NCI-H446 (cell line): Measurements from ENCODE around the gene VSTM5.
"Not testable (repeated sequence)": the region's sequence is repeated elsewhere in the genome, so short reads cannot be mapped to it uniquely, and the experiment has no call there.

Experiments used
- DNase-seq, 2 experiments: peaks; one replicate each; lab custom pipeline; 2025; lab: John Stamatoyannopoulos, UW

VSTM5 gene

DNA sequence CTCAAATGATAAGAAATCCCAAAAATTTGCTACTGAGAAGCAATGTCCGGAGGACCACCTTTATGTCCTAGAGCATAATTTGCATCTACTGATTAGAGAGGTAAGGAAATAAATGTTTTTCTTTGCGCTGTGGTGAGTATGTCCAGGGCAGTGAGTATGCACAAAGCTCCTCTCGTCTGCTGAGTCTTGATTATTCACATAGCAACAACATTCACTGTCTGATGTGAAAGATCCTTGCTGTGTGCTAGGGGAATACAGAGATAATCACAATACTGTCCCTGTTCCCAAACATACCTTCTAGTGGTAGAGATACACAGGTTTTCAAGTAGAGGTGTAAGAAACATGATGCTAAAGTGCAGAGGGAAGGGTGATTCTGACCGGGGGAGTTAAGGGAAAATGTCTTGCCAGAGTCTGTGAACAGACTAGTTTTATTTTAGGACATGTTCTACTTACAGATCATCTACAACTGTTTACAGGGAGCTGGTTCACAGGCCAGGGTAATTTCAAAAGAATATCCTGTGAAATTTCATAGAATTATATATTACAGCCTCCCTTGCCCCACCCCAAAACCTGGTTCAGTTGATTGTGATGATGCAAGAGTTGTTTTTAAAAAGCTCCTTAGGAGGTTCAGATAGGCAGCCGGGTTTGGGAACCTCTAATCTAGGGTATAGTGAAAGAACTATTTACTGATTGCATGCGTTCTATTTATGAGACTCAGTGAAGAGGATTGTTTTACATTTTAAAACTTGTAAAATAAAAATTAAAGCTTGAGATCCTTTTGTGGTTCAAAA lies 53.8 kb downstream of the VSTM5 start:
- no peak for DNase-seq

DNA sequence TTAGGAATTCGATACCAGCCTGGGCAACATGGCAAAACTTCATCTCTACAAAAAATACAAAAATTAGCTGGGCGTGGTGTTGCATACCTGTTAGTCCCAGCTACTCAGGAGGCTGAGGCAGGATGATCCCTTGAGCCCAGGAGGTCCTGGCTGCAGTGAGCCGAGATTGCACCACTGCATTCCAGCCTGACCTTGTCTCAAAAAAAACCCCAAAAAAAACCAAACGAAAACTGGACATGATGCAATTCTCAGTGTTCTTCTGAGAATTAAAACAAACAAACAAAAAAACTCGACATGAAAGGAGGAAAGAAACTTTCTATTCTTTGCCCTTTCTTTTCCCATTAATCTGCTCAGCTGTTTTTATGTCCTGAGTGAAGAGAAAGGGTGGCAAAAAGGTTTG lies 58.9 kb downstream of the VSTM5 start:
- no peak for DNase-seq

DNA sequence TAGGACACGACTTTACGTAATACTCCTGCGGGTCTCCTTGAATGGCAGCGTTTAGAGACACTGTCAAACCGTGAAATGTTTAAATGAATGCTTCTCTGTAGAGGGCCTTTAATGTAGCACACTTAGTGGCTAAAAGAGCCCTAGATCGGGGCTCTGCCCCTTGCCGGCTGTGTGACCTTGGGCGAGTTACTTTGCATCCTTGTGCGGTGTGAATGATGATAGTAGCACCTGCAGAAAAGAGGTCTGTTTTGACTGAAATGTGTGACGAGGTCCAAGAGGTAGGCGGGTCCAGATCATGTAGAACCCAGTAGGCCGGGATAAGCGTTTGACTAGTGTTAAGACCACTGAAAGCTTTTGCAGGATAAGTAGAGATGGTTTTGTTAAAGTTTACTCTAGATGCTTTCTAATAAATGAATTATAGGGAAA lies 65.5 kb downstream of the VSTM5 start:
- no peak for DNase-seq

DNA sequence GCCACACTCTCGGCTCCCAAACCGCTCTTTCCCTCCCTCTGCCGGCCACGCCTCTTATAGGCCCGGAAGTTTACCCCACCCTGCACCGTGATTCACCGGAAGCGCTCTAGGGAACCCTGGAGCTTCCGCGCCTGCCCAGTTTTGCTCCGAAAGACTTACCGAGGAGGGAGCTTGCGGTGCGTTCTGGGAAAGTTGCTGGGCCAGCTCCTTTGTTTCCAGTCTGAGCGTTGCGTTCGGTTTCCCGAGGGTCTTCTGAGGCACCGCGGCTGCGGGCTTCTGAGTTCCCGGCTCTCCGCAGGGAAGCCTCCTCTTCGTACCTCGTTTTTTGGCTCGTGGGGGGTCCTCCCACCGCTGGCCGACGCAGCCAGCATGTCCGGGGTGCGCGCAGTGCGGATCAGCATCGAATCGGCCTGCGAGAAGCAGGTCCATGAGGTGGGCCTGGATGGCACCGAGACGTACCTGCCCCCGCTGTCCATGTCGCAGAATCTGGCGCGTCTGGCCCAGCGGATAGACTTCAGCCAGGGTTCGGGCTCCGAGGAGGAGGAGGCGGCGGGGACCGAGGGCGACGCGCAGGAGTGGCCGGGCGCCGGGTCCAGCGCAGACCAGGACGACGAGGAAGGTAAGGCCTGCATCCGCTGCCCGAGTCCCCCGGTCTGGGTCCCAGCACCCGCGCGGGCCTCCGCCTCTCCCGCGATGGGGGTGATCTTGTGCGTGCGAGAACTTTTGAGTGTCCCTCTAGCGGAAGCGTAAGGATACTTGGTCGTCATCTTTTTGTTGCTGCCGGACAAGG lies 66.1 kb downstream of the VSTM5 start, which contains the start of gene MED17:
TSS of gene MED17 (plus strand) at position 138 of the 790 bp plus-strand sequence. CDS start at position 370, 232 bp downstream.
- DNase-seq: peak; percentile 88 to 95

DNA sequence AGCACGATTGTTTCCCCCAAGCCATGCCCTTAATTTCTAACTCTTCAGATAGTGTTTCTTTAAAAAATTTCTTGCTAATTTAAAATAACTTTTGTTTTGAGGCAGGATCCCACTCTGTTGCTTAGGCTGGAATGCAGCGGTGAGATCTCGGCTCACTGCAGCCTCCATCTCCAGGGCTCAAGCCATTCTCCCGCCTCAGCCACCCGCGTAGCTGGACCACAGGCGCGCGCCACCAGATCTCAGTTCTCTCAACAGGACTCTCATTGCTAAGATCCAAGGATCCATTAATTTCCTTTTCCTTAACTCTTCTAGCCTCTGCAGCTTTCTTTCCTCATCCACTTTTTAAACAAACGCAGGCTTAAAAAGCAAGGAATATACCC lies 66.7 kb downstream of the VSTM5 start:
- no peak for DNase-seq

DNA sequence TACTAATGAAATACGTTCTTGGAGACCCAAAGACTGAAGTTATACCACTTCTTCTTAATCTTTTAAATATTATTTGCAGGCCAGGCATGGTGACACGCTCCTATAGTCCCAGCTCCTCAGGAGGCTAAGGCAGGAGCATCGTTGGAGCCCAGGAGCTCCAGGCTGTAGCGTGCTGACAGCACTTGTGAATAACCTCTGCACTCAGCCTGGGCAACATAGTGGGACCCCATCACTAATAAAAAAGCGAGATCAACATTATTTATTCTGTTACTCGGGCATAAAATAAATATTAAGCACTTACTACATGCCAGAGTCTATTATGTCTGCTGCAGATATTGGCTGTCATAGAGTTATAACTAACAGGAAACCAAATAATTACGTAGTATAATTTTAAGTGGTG lies 67.1 kb downstream of the VSTM5 start:
- no peak for DNase-seq

DNA sequence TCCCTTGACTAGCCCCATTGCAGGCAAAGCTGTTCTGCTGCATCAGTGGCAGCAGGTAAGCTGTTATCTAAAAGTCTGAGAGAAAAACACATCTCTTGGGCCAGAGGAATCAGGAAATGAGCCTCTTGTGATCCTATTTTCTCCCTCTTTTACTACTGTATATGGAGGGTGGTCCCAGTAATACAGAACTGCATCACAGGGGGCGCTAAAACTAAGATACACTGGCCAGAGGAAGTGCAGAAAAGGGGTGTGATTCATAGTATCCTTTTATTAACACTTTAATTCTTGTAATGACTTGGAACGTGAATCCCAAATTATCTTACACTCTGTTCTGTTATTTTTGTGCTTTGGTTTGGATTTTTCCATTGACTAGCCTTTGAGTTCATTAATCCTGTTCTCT lies 75.1 kb downstream of the VSTM5 start:
- no peak for DNase-seq

DNA sequence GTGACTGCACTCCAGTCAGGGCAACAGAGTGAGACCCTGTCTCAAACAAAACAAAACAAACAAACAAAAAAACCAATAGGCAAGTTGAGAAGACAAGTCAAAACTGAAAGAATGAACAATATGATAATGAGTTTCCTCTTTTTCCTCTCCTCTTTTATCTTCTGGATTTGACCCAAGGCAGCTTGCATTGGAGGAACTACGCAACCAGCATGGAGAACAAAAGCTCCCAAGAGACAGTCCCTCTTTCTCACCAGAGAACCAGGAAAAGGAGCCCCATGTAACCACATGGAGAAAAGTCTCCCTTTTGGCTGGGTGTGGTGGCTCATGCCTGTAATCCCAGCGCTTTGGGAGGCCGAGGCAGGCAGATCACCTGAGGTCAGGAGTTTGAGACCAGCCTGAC lies 75.9 kb downstream of the VSTM5 start:
- not testable (repeated sequence) for DNase-seq

DNA sequence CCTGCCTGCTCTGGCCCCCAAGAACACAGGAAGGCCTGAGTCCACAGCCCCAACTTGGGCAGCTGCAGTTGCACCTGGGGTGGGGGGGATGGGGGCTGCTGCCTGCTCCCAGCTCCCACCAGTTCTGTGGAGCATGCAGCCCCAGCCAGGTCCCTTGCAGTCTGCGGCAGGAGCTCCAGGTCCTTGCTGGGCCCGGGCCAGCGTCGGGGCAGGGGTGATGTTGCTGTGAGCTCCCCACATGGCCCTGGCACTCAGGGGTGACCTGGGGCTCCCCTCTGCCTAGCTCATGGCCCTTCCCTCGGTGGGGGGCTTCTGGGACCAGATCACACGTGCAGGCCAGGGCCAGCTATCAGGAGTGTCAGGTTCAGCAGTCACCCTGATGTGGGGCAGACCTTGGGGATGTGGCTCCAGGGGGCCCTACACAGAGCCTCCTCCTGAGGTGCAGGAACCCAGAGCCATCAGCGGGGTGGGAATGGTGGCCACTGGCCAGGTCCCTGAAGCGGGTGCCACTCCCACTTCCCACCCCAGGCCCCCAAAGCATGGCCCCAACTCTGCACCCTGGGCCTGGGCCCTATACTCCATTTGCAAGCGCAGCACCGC lies 76.7 kb downstream of the VSTM5 start:
- no peak for DNase-seq

DNA sequence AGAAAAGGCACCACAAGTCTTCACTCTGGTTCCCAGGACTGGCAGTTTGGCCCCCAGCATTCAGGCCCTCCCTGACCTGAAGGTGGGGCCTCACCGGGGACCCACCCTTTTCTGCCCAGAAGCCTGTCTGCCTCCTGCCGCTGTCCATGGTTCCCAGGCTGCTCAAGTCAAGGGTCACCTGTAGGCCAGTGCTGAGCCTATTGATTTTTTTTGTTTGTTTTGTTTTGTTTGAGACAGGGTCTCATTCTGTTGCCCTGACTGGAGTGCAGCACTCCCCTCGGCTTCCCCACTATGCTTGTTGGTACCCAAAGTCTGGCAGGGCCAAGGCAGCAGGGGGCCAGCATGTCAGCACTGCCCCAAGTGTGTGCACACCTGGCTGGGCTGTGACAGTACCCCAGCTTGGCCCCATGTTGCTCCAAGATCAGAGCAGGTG lies 77.4 kb downstream of the VSTM5 start:
- DNase-seq: no peak

DNA sequence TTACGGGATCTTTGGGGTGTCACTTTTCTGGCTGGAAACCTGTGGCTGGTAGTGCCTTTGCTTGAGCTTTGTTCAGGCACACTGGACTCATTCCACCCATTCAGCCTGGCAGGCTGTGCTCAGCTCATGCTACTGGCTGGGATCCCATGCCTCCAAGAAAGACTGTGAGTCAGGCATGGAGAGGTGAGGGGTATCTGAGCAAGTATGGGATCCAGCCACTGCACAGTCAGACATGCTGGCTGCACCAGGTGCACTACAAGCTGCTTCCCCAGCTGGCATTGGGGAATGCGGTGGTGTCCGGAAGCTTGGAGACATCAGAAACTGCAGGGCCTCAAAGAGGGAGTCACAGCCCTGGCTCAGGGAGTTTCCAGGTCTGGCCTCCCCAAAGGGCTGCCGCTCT lies 78.3 kb downstream of the VSTM5 start:
- DNase-seq: no peak

DNA sequence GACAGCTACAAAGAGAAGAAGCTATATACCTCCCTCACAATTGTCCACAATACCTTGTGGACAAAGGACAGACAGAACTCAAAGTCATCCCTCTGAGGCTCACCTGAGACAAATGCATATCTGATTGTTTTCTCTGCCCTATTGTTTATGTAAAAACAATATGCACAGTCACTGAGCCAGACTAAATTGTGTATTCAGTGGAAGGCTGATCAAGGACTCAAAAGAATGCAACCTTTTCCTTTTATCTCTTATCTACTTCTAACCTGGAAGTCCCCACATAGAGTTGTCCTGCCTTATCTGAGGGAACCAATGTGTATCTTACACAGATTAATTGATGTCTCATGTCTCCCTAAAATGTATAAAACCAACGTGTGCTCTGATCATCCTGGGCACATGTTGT lies 80.3 kb downstream of the VSTM5 start:
- DNase-seq: no peak
